Measurements from ENCODE around the gene PIAS1. TPM values are rescaled to one million over a fixed set of nuclear protein-coding genes. Genes with fewer than 3 reads are reported as not detected.
"Not testable (repeated sequence)": the region's sequence is repeated elsewhere in the genome, so short reads cannot be mapped to it uniquely, and the experiment has no call there.

PIAS1 gene
- total RNA-seq, 2 experiments from 2014 or later: 44.1 to 59.0 TPM

DNA sequence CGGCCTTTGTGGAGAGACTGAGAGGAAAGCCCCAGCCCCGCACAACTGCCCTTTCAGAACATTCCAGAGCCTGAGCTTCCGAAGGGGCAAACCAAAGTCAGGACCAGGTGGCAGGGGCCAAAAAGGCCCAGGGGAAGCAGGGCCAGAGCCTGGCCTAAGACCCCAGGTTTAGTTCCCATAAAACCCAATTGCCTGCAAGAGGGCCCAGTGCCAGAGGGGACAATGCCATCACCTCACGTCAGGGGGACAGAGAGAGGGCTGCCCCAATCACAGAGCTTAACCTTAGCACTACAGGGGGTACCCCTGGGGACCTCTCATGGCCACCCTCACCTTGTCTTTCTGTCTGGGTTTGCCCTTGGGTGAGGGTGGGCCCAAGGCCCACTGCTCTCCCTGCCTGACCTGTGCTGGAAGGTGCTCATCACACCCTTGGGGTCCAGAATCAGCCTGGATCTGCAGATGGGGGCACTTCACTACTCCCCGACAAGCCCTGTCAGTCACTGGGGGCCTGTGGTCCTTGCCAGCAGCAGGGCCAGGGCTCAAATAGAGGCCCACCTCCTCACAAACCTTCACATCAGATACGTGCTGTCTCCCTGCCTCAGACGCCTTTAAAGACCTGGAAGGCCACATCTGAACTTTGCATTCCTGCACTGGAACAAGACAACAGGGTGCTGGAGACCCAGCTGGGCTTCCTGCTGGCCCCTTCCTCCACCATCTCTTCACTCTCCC lies 147.2 kb downstream of the PIAS1 start:
- no peak for DNase-seq (ENCODE audit: low spot score)
- H3K4me2 ChIP-seq (ENCODE audit: low read length): no peak overlapping the region
- H3K4me1 ChIP-seq (ENCODE audit: insufficient read depth, low read length, poor library complexity, severe bottlenecking): peaks cover 7% of the 10 kb centered on the region
- H3K79me2 ChIP-seq (ENCODE audit: insufficient read depth, low read depth, low read length): peaks cover 9% of the 10 kb centered on the region; the same call in 1 of the 2 replicates
- no peaks in the 10 kb centered on the region for H3K9me3 ChIP-seq (ENCODE audit: low read length)
- no peak overlapping the region for H3K4me3 ChIP-seq (ENCODE audit: low read depth, low read length, poor library complexity, severe bottlenecking)
- H3K9me2 ChIP-seq (ENCODE audit: insufficient read depth, low read length): no peaks in the 10 kb centered on the region
- intact Hi-C loops (cut with micrococcal nuclease; ENCODE audit: unreplicated experiment): no loop called here
- H3K27ac ChIP-seq (ENCODE audit: low read depth, low read length, poor library complexity, severe bottlenecking): peak overlapping the region; percentile 13
- peaks cover 36% of the 10 kb centered on the region for H3K36me3 ChIP-seq (ENCODE audit: insufficient read depth, low read length)
- ChIA-PET POLR2A (interaction anchor here (0.6 kb wide), 1 partner anchor 96 kb away, joined by 4 read pairs; no protein-coding TSS in a partner anchor), CTCF (ENCODE audit: unreplicated experiment) (no interaction called here)
- no peak for TF ChIP-seq EZH2phosphoT487 (IDR thresholded peaks at IDR 0.05; ENCODE audit: borderline replicate concordance, low read depth, low read length)
- TF ChIP-seq, protein P1, sequence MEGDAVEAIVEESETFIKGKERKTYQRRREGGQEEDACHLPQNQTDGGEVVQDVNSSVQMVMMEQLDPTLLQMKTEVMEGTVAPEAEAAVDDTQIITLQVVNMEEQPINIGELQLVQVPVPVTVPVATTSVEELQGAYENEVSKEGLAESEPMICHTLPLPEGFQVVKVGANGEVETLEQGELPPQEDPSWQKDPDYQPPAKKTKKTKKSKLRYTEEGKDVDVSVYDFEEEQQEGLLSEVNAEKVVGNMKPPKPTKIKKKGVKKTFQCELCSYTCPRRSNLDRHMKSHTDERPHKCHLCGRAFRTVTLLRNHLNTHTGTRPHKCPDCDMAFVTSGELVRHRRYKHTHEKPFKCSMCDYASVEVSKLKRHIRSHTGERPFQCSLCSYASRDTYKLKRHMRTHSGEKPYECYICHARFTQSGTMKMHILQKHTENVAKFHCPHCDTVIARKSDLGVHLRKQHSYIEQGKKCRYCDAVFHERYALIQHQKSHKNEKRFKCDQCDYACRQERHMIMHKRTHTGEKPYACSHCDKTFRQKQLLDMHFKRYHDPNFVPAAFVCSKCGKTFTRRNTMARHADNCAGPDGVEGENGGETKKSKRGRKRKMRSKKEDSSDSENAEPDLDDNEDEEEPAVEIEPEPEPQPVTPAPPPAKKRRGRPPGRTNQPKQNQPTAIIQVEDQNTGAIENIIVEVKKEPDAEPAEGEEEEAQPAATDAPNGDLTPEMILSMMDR (conservative IDR thresholded peaks at IDR 0.05; ENCODE audit: low read length): no peak
- no peak overlapping the region for H2AFZ ChIP-seq (ENCODE audit: low read length)
- no peaks in the 10 kb centered on the region for H4K20me1 ChIP-seq (ENCODE audit: insufficient read depth, low read length)
- no TSS peak for BruUV-seq (replicated peaks)

DNA sequence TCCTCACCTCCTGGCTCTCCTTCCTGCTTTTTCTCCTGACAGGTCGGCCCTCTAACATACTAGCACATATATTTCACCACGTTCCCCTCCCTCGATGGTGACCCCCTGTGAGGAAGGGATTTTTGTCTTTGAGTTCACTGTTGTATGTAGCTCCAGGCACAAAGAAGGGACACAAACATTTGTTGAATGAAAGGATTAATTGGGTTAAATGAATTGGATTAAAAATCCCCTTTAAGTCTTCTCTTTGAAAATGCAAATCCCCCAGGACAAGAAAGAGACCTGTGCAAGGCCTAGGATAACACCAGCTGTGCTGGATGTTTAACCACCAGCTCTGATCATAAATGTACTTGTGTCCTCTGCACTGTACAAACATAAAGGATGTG lies 147.8 kb downstream of the PIAS1 start:
- intact Hi-C loops (cut with micrococcal nuclease; ENCODE audit: unreplicated experiment): no loop called here
- Histone ChIP-seq H2AFZ (ENCODE audit: low read length) (no peak overlapping the region), H4K20me1 (ENCODE audit: insufficient read depth, low read length) (no peaks in the 10 kb centered on the region), H3K9me3 (ENCODE audit: low read length) (no peaks in the 10 kb centered on the region), H3K4me3 (ENCODE audit: low read depth, low read length, poor library complexity, severe bottlenecking) (no peak overlapping the region), H3K9me2 (ENCODE audit: insufficient read depth, low read length) (no peaks in the 10 kb centered on the region), H3K36me3 (ENCODE audit: insufficient read depth, low read length) (peaks cover 36% of the 10 kb centered on the region), H3K4me1 (ENCODE audit: insufficient read depth, low read length, poor library complexity, severe bottlenecking) (peaks cover 13% of the 10 kb centered on the region), H3K4me2 (ENCODE audit: low read length) (no peak overlapping the region), H3K27ac (ENCODE audit: low read depth, low read length, poor library complexity, severe bottlenecking) (peak overlapping the region; percentile 13), H3K79me2 (ENCODE audit: insufficient read depth, low read depth, low read length) (peaks cover 9% of the 10 kb centered on the region; the same call in 1 of the 2 replicates)
- no TSS peak for BruUV-seq (replicated peaks)
- TF ChIP-seq, protein P1 (conservative IDR thresholded peaks at IDR 0.05; ENCODE audit: low read length): no peak
- TF ChIP-seq EZH2phosphoT487 (IDR thresholded peaks at IDR 0.05; ENCODE audit: borderline replicate concordance, low read depth, low read length): no peak
- ChIA-PET POLR2A (no interaction called here), CTCF (ENCODE audit: unreplicated experiment) (no interaction called here)
- DNase-seq (ENCODE audit: low spot score): no peak

DNA sequence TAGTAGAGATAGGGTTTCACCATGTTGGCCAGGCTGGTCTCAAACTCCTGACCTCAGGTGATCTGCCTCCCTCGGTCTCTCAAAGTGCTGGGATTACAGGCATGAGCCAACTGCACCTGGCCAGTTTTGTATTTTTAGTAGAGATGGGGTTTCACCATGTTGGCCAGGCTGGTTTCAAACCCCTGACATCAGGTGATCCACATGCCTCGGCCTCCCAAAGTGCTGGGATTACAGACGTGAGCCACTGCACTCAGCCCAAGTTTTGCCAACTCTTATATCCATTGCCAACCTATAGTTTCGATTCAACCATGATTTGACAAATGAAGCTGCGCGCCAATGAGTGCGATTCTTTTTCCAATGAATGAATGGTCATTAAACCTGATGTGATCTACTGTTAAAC lies 148.9 kb downstream of the PIAS1 start:
- POLR2A ChIA-PET: interaction anchor here (0.6 to 0.7 kb wide), 2 partner anchors 24 to 1814 kb away, joined by 3 to 6 read pairs; no protein-coding TSS in a partner anchor
- DNase-seq (ENCODE audit: low spot score); H3K4me2 ChIP-seq (ENCODE audit: low read length); H3K4me3 ChIP-seq (ENCODE audit: low read depth, low read length, poor library complexity, severe bottlenecking); H3K27ac ChIP-seq (ENCODE audit: low read depth, low read length, poor library complexity, severe bottlenecking); BruUV-seq (replicated peaks); H3K9me3 ChIP-seq (ENCODE audit: low read length); H2AFZ ChIP-seq (ENCODE audit: low read length); H3K9me2 ChIP-seq (ENCODE audit: insufficient read depth, low read length); CTCF ChIA-PET (ENCODE audit: unreplicated experiment); intact Hi-C loops (cut with micrococcal nuclease; ENCODE audit: unreplicated experiment); H4K20me1 ChIP-seq (ENCODE audit: insufficient read depth, low read length): not testable (repeated sequence)
- H3K36me3 ChIP-seq (ENCODE audit: insufficient read depth, low read length): peaks cover 36% of the 10 kb centered on the region
- peaks cover 23% of the 10 kb centered on the region for H3K4me1 ChIP-seq (ENCODE audit: insufficient read depth, low read length, poor library complexity, severe bottlenecking)
- peaks cover 16% of the 10 kb centered on the region; the same call in 1 of the 2 replicates for H3K79me2 ChIP-seq (ENCODE audit: insufficient read depth, low read depth, low read length)
